Sigmoid colon (tissue), 7 donors: Measurements from ENCODE around the gene TAGLN. TPM values are rescaled to one million over a fixed set of nuclear protein-coding genes. Genes with fewer than 3 reads are reported as not detected.

Experiments used
- DNase-seq: peaks from one replicate; pipeline ENCODE4 v3.0.0-alpha.2; 2019
- H3K27ac ChIP-seq, 4 donors: fragments of 200-600 bp; sonication (generic); one replicate each; pipeline ENCODE4 v1.5.1; 2016 to 2019; ENCODE audit warnings: mild to moderate bottlenecking in 1 of 4
- H3K27me3 ChIP-seq, 3 donors: fragments of 200-600 bp; sonication (generic); one replicate each; pipeline ENCODE4 v1.5.1; 2019; ENCODE audit warnings: mild to moderate bottlenecking in 1 of 3
- H3K36me3 ChIP-seq, 4 donors: fragments of 200-600 bp; sonication (generic); one replicate each; pipeline ENCODE4 v1.5.1; 2016 to 2019
- H3K4me1 ChIP-seq, 4 donors: fragments of 200-600 bp; sonication (generic); one replicate each; pipeline ENCODE4 v1.5.1; 2017 to 2019
- H3K4me3 ChIP-seq, 4 donors: fragments of 200-600 bp; sonication (generic); one replicate each; pipeline ENCODE4 v1.5.1; 2017 to 2019; ENCODE audit warnings: mild to moderate bottlenecking in 2 of 4, moderate library complexity in 1 of 4
- H3K9me3 ChIP-seq, 4 donors: fragments of 200-600 bp in 3 of 4; sonication (generic) in 3 of 4; one replicate each; pipeline versions ENCODE4 v1.5.1 to v1.6.1; 2013 to 2019
- EP300 ChIP-seq, 4 donors: sonication (generic); formaldehyde crosslinking; IDR thresholded peaks; one replicate each; pipeline ENCODE4 v1.6.1; 2017; ENCODE audit warnings: antibody characterized with exemption in 4 of 4
- POLR2A ChIP-seq, 2 donors: fragments of 450-650 bp; IDR thresholded peaks; one replicate each; pipeline ENCODE4 v1.6.1; 2016; ENCODE audit warnings: antibody characterized with exemption in 2 of 2, mild to moderate bottlenecking in 2 of 2, moderate library complexity in 2 of 2
- POLR2AphosphoS5 ChIP-seq, 4 donors: sonication (generic); formaldehyde crosslinking; IDR thresholded peaks; one replicate each; pipeline ENCODE4 v1.6.1; 2017; ENCODE audit warnings: antibody characterized with exemption in 4 of 4
- WGBS, 2 donors: extraction: QIAGEN DNeasy Blood & Tissue Kit; methylation state at CpG; one replicate each; pipeline ENCODE4 v1.1.7; 2013; 5-methylcytosine and 5-hydroxymethylcytosine counted together
- intact Hi-C: fragments of 100-400 bp; cut with DNase I; formaldehyde crosslinking; loops from one replicate; pipeline ENCODE4 v1.15.1; 2023
- polyA plus RNA-seq, 3 donors: library from polyadenylated mRNA; stranded (reverse); fragments of 200-250 nt; gene quantifications; one replicate each; pipeline ENCODE4 v1.2.3, GENCODE V29; 2013
- total RNA-seq, 4 donors: library from RNA; depleted of rRNA; stranded (reverse); fragments of >200 nt; gene quantifications; one replicate each; pipeline ENCODE4 v1.1.0, GENCODE V29; 2016
- TF ChIP-seq, protein P1 (sequence below), 4 experiments: fragments of 450-650 bp in 3 of 4; fragments of 200-600 bp in 1 of 4; IDR thresholded peaks; one replicate each; pipeline ENCODE4 v1.5.1; 2016 to 2019; ENCODE audit warnings: antibody characterized with exemption in 4 of 4, mild to moderate bottlenecking in 3 of 4, moderate library complexity in 2 of 4
- donor health status: healthy with polysubstance abuse.
- donor health status: Bipolar disorder and iron deficiency.
- donor health status: healthy.

The TAGLN gene
- total and polyA plus RNA-seq, 7 donors: 112 to 14,048 (median 6,854) TPM

DNA sequence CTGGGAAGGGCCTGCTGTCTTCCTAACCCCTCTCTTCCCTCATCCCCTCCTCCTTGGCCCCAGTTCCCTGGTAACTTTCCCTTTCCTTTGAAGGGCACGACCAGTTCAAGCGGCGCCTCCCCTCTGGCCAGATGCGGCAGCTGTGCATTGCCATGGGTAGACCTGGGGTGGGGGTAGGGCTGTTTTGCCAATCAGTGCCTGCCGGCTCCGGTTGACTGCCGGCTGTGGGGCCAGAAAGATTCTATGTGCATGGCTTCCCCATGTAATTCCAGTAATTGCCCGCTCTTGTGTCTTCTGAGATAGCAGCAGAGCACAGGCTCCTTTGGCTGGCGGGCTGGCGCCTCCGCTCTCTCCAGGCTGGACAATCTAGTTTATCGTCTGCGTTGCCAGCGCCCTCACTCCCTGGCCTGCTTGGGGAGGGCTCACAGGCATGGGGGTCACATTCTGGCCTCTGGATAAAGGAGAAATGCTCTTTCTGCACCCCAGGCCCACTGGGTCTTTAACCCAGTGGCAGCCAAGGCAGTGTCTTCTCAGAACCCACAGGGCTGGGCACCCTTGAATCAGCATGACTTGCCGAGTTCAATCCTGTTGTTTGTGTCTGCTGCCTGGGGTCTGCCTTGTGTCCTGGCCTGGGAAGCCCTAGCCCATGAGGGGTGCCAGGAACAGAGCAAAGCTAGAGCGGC lies 11.2 kb upstream of the TAGLN start:
- no peak overlapping the region for H3K4me3 ChIP-seq
- 93 to 95% methylated on average over 16 of the region's 16 CpGs for WGBS, 2 donors
- no peaks in the 10 kb centered on the region for H3K27me3 ChIP-seq
- no peaks in the 10 kb centered on the region for H3K9me3 ChIP-seq
- no peak overlapping the region for H3K27ac ChIP-seq
- H3K36me3 ChIP-seq: peaks cover 47 to 94% (median 53%) of the 10 kb centered on the region in 4 donors
- peak; percentile 51 for DNase-seq
- intact Hi-C loops: no loop called here
- TF ChIP-seq EP300 (IDR thresholded peaks at IDR 0.05): no peak
- TF ChIP-seq POLR2AphosphoS5 (IDR thresholded peaks at IDR 0.05): no peak
- TF ChIP-seq, protein P1, sequence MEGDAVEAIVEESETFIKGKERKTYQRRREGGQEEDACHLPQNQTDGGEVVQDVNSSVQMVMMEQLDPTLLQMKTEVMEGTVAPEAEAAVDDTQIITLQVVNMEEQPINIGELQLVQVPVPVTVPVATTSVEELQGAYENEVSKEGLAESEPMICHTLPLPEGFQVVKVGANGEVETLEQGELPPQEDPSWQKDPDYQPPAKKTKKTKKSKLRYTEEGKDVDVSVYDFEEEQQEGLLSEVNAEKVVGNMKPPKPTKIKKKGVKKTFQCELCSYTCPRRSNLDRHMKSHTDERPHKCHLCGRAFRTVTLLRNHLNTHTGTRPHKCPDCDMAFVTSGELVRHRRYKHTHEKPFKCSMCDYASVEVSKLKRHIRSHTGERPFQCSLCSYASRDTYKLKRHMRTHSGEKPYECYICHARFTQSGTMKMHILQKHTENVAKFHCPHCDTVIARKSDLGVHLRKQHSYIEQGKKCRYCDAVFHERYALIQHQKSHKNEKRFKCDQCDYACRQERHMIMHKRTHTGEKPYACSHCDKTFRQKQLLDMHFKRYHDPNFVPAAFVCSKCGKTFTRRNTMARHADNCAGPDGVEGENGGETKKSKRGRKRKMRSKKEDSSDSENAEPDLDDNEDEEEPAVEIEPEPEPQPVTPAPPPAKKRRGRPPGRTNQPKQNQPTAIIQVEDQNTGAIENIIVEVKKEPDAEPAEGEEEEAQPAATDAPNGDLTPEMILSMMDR (IDR thresholded peaks at IDR 0.05): no peak
- no peak for TF ChIP-seq POLR2A (IDR thresholded peaks at IDR 0.05)
- H3K4me1 ChIP-seq: no peaks in the 10 kb centered on the region

- H3K27ac ChIP-seq: peak overlapping the region in 1 of 4 donors; percentile 28
- no peak overlapping the region for H3K4me3 ChIP-seq
- peak; percentile 74 for DNase-seq
- H3K9me3 ChIP-seq: no peaks in the 10 kb centered on the region
- intact Hi-C loops: no loop called here
- TF ChIP-seq, protein P1 (IDR thresholded peaks at IDR 0.05): no peak
- no peak for TF ChIP-seq POLR2A (IDR thresholded peaks at IDR 0.05)
- no peaks in the 10 kb centered on the region for H3K4me1 ChIP-seq
- H3K27me3 ChIP-seq: no peaks in the 10 kb centered on the region
- peaks cover 50 to 95% (median 55%) of the 10 kb centered on the region in 4 donors for H3K36me3 ChIP-seq
- WGBS, 2 donors: 86 to 90% methylated on average over 20 of the region's 20 CpGs
Observed at GRCh38 chr11:117188620-117189081, 10.5 kb upstream of the TAGLN start.

DNA sequence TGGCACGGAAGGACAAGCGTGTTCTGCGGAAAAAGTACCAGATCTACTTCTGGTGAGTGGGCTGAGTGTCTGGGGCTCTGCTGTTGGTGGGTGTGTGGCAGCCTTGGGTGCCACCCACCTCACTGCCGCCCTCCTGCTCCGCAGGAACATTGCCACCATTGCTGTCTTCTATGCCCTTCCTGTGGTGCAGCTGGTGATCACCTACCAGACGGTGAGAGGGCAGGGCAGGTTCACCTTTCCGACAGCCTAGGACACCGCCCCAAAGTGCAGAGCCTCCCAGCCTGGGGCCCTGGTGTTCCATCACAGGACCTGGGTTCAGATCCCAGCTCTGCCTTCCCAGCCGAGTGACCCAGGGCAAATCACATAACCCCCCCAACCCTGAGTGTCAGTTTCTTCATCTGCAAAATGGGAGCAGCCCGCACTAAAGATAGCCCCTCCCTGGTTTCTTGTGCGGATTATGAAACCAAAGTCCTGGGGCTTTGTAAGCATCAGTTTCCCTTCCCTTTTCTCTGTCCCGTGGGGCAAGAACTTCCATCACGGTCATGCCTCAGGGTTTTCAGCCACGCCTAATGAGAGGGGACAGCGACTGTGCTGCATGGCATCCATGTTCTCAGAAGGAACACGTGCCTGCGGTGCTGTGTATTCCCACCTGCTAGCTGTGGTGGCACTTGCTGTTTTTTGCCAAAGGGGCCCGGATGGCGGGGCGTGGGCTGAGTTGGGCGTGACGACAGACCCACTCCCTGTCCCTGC lies 9.8 kb upstream of the TAGLN start:
- 77 to 89% methylated on average over 22 of the region's 22 CpGs for WGBS, 2 donors
- intact Hi-C loops: no loop called here
- Histone ChIP-seq H3K9me3 (no peaks in the 10 kb centered on the region), H3K36me3 (peaks cover 46 to 95% (median 59%) of the 10 kb centered on the region in 4 donors), H3K4me3 (no peak overlapping the region), H3K4me1 (no peaks in the 10 kb centered on the region), H3K27me3 (no peaks in the 10 kb centered on the region), H3K27ac (peak overlapping the region in 2 of 4 donors; percentile 0 to 28)
- DNase-seq: peak; percentile 76
- TF ChIP-seq POLR2AphosphoS5 (IDR thresholded peaks at IDR 0.05) (peak in 1 of 4 donors; percentile 6), POLR2A (IDR thresholded peaks at IDR 0.05) (no peak)

DNA sequence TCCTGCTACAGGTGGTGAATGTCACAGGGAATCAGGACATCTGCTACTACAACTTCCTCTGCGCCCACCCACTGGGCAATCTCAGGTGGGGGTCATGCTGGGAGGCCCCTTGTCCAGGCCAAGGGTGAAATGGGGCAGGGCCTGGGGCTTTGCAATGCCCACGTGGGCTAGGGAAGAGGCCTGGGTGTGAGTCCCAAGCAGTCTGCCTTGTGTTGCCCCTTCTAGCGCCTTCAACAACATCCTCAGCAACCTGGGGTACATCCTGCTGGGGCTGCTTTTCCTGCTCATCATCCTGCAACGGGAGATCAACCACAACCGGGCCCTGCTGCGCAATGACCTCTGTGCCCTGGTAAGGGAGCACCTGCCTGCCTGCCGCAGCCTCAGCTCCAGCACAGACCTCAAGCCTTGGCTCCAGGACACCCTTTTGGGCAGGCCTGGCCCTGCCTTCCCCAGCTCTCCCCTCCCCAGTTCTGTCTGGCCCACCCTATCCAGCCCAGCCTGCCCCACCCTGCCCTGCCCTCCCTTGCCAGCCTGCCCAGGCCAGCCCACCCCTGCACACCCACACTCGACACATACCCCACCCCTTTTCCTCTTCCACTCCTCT lies 9.1 kb upstream of the TAGLN start:
- H3K27ac ChIP-seq: peak overlapping the region in 1 of 4 donors; percentile 0
- H3K27me3 ChIP-seq: no peaks in the 10 kb centered on the region
- H3K4me3 ChIP-seq: no peak overlapping the region
- no peaks in the 10 kb centered on the region for H3K9me3 ChIP-seq
- H3K36me3 ChIP-seq: peaks cover 42 to 92% (median 59%) of the 10 kb centered on the region in 4 donors
- WGBS, 2 donors: 76 to 84% methylated on average over 8 of the region's 8 CpGs
- intact Hi-C loops: no loop called here
- TF ChIP-seq POLR2A (IDR thresholded peaks at IDR 0.05) (no peak), POLR2AphosphoS5 (IDR thresholded peaks at IDR 0.05) (no peak), EP300 (IDR thresholded peaks at IDR 0.05) (no peak)
- TF ChIP-seq, protein P1 (IDR thresholded peaks at IDR 0.05): no peak
- H3K4me1 ChIP-seq: no peaks in the 10 kb centered on the region
- DNase-seq: peak; percentile 56
